Stimulated activated CD8-positive, alpha-beta memory T cell treated with anti-CD3 and anti-CD28 coated beads, Interleukin-15, amount 100 ng/mL, for 4 hours (primary cell): ENCODE measurements around the gene EREG.

Experiments used
- DNase-seq, 2 donors: peaks; one replicate each; pipeline ENCODE4 v3.0.0-alpha.2; 2020; ENCODE audit warnings: low read depth in 2 of 2

EREG gene

GRCh38 chr4:74426101-74426500 is 61.2 kb downstream of the EREG start:
- DNase-seq = no peak

- no peak for DNase-seq
Measured at GRCh38 chr4:74428276-74428675, 63.3 kb downstream of the EREG start.

GRCh38 chr4:74431113-74431826 is 66.3 kb downstream of the EREG start:
- DNase-seq = no peak

GRCh38 chr4:74433043-74433442 is 68.1 kb downstream of the EREG start:
- DNase-seq = no peak

GRCh38 chr4:74433541-74434172 is 68.7 kb downstream of the EREG start:
- no peak for DNase-seq

GRCh38 chr4:74435296-74435695 is 70.4 kb downstream of the EREG start:
- no peak for DNase-seq

- DNase-seq = no peak
Measured at GRCh38 chr4:74437866-74438265, 72.9 kb downstream of the EREG start.
